ENCODE data around the gene HTR4. TPM values are rescaled to one million over a fixed set of nuclear protein-coding genes. Genes with fewer than 3 reads are reported as not detected.

Gene HTR4
- total RNA-seq, 5 donors from 2014 or later (not counting 1 experiment from before 2014, with no cell fraction given): not detected

GRCh38 chr5:148455185-148455584 lies 199.1 kb downstream of the HTR4 start:
- H3K27ac ChIP-seq (ENCODE audit: low read length): no peak overlapping the region
- Mint-ChIP-seq H3K36me3 (no peaks in the 10 kb centered on the region), H3K27ac (no peak overlapping the region), H3K4me1 (no peaks in the 10 kb centered on the region), H3K4me3 (no peak overlapping the region), H3K27me3 (peaks cover 16 to 17% of the 10 kb centered on the region in 2 donors), H3K9me3 (no peaks in the 10 kb centered on the region)
- ChIA-PET POLR2A (no interaction called here), CTCF (no interaction called here)
- no peak overlapping the region for H3K4me3 ChIP-seq (ENCODE audit: control insufficient read depth in 1 of 2, extremely low read depth in 1 of 2, low read length in 1 of 2)
- no peaks in the 10 kb centered on the region for H3K4me1 ChIP-seq (ENCODE audit: control insufficient read depth in 1 of 2, extremely low read depth in 1 of 2, insufficient read depth in 2 of 2, low read length in 2 of 2)
- DNase-seq (no peak), ATAC-seq (replicated peaks in 1 of 4) (no peak)
- peaks cover 0 to 3% of the 10 kb centered on the region in 2 experiments for H3K27me3 ChIP-seq (replicated peaks in 1 of 2; ENCODE audit: control insufficient read depth in 2 of 2, extremely low read depth in 1 of 2, insufficient read depth in 2 of 2, low read length in 1 of 2)
- 84% methylated on average over 2 of the region's 6 CpGs for WGBS (ENCODE audit: insufficient coverage)
- H3K36me3 ChIP-seq (ENCODE audit: control insufficient read depth in 2 of 2, extremely low read depth in 1 of 2, insufficient read depth in 1 of 2, low read length in 1 of 2): no peaks in the 10 kb centered on the region
- H3K9me3 ChIP-seq: no peaks in the 10 kb centered on the region

- CTCF ChIA-PET: no interaction called here
These were observed 199.8 kb downstream of the HTR4 start for GRCh38 chr5:148454576-148454975.

GRCh38 chr5:148452499-148453193 lies 201.7 kb downstream of the HTR4 start:
- Mint-ChIP-seq H3K4me3 (no peak overlapping the region), H3K4me1 (no peaks in the 10 kb centered on the region), H3K36me3 (no peaks in the 10 kb centered on the region), H3K9me3 (no peaks in the 10 kb centered on the region), H3K27me3 (peaks cover 6 to 7% of the 10 kb centered on the region in 2 donors), H3K27ac (no peak overlapping the region)
- Histone ChIP-seq H3K36me3 (ENCODE audit: control insufficient read depth in 2 of 2, extremely low read depth in 1 of 2, insufficient read depth in 1 of 2, low read length in 1 of 2) (no peaks in the 10 kb centered on the region), H3K4me3 (ENCODE audit: control insufficient read depth in 1 of 2, extremely low read depth in 1 of 2, low read length in 1 of 2) (no peak overlapping the region), H3K9me3 (no peaks in the 10 kb centered on the region), H3K27me3 (replicated peaks in 1 of 2; ENCODE audit: control insufficient read depth in 2 of 2, extremely low read depth in 1 of 2, insufficient read depth in 2 of 2, low read length in 1 of 2) (no peaks in the 10 kb centered on the region), H3K4me1 (ENCODE audit: control insufficient read depth in 1 of 2, extremely low read depth in 1 of 2, insufficient read depth in 2 of 2, low read length in 2 of 2) (no peaks in the 10 kb centered on the region), H3K27ac (ENCODE audit: low read length) (no peak overlapping the region)
- ATAC-seq (replicated peaks in 1 of 4) (no peak), DNase-seq (no peak)
- 89% methylated on average over 5 of the region's 10 CpGs for WGBS (ENCODE audit: insufficient coverage)
- POLR2A ChIA-PET: interaction anchor here in 1 of 2 donors (0.7 kb wide), 1 partner anchor 69 kb away, joined by 3 read pairs; the partner anchor contains the start of gene FBXO38
- CTCF ChIA-PET: interaction anchor here (1.1 kb wide), 2 partner anchors 9 to 18 kb away, joined by 3 to 5 read pairs; no protein-coding TSS in a partner anchor

More at GRCh38 chr5:148454576-148454975, 199.8 kb downstream of the HTR4 start:
- no peaks in the 10 kb centered on the region for H3K36me3 ChIP-seq (ENCODE audit: control insufficient read depth in 2 of 2, extremely low read depth in 1 of 2, insufficient read depth in 1 of 2, low read length in 1 of 2)
- Mint-ChIP-seq H3K36me3 (no peaks in the 10 kb centered on the region), H3K4me1 (no peaks in the 10 kb centered on the region), H3K27ac (no peak overlapping the region), H3K27me3 (peaks cover 12 to 16% of the 10 kb centered on the region in 2 donors), H3K4me3 (no peak overlapping the region), H3K9me3 (no peaks in the 10 kb centered on the region)
- H3K9me3 ChIP-seq: no peaks in the 10 kb centered on the region
- no peak for DNase-seq
- 92% methylated on average over 2 of the region's 5 CpGs for WGBS (ENCODE audit: insufficient coverage)
- H3K27me3 ChIP-seq (replicated peaks in 1 of 2; ENCODE audit: control insufficient read depth in 2 of 2, extremely low read depth in 1 of 2, insufficient read depth in 2 of 2, low read length in 1 of 2): peaks cover 0 to 3% of the 10 kb centered on the region in 2 experiments
- ATAC-seq (replicated peaks in 1 of 4): no peak
- H3K4me1 ChIP-seq (ENCODE audit: control insufficient read depth in 1 of 2, extremely low read depth in 1 of 2, insufficient read depth in 2 of 2, low read length in 2 of 2): no peaks in the 10 kb centered on the region
- no peak overlapping the region for H3K27ac ChIP-seq (ENCODE audit: low read length)
- H3K4me3 ChIP-seq (ENCODE audit: control insufficient read depth in 1 of 2, extremely low read depth in 1 of 2, low read length in 1 of 2): no peak overlapping the region
- POLR2A ChIA-PET: no interaction called here

- Mint-ChIP-seq H3K4me1 (peaks cover 0 to 5% (median 0%) of the 10 kb centered on the region in 3 donors), H3K27ac (no peak overlapping the region), H3K9me3 (no peaks in the 10 kb centered on the region), H3K4me3 (no peak overlapping the region), H3K36me3 (peaks cover 4% of the 10 kb centered on the region), H3K27me3 (no peaks in the 10 kb centered on the region)
- no peak overlapping the region for H3K4me3 ChIP-seq (ENCODE audit: control insufficient read depth in 1 of 2, extremely low read depth in 1 of 2, low read length in 1 of 2)
- H3K9me3 ChIP-seq: no peaks in the 10 kb centered on the region
- H3K27me3 ChIP-seq (replicated peaks in 1 of 2; ENCODE audit: control insufficient read depth in 2 of 2, extremely low read depth in 1 of 2, insufficient read depth in 2 of 2, low read length in 1 of 2): no peaks in the 10 kb centered on the region
- ChIA-PET CTCF (no interaction called here), POLR2A (no interaction called here)
- peaks cover 0 to 14% of the 10 kb centered on the region in 2 donors for H3K36me3 ChIP-seq (ENCODE audit: control insufficient read depth in 2 of 2, extremely low read depth in 1 of 2, insufficient read depth in 1 of 2, low read length in 1 of 2)
- DNase-seq: no peak
- no peak overlapping the region for H3K27ac ChIP-seq (ENCODE audit: low read length)
- ATAC-seq (replicated peaks in 1 of 4): no peak
- 100% methylated on average over 1 of the region's 2 CpGs for WGBS (ENCODE audit: insufficient coverage)
- no peaks in the 10 kb centered on the region for H3K4me1 ChIP-seq (ENCODE audit: control insufficient read depth in 1 of 2, extremely low read depth in 1 of 2, insufficient read depth in 2 of 2, low read length in 2 of 2)
These were observed 207.7 kb downstream of the HTR4 start for GRCh38 chr5:148446611-148447010.

- H3K4me1 Mint-ChIP-seq: peaks cover 0 to 5% (median 0%) of the 10 kb centered on the region in 3 donors
- no peaks in the 10 kb centered on the region for H3K27me3 Mint-ChIP-seq
- Histone ChIP-seq H3K9me3 (no peaks in the 10 kb centered on the region), H3K27ac (ENCODE audit: low read length) (no peak overlapping the region), H3K4me1 (ENCODE audit: control insufficient read depth in 1 of 2, extremely low read depth in 1 of 2, insufficient read depth in 2 of 2, low read length in 2 of 2) (no peaks in the 10 kb centered on the region), H3K4me3 (ENCODE audit: control insufficient read depth in 1 of 2, extremely low read depth in 1 of 2, low read length in 1 of 2) (no peak overlapping the region), H3K36me3 (ENCODE audit: control insufficient read depth in 2 of 2, extremely low read depth in 1 of 2, insufficient read depth in 1 of 2, low read length in 1 of 2) (peaks cover 0 to 21% of the 10 kb centered on the region in 2 donors), H3K27me3 (replicated peaks in 1 of 2; ENCODE audit: control insufficient read depth in 2 of 2, extremely low read depth in 1 of 2, insufficient read depth in 2 of 2, low read length in 1 of 2) (no peaks in the 10 kb centered on the region)
- CTCF ChIA-PET: interaction anchor here in 1 of 2 donors (0.9 to 7.1 kb wide), 2 partner anchors 287 to 557 kb away, joined by 3 to 90 read pairs; no protein-coding TSS in a partner anchor
- POLR2A ChIA-PET: no interaction called here
- H3K36me3 Mint-ChIP-seq: peaks cover 10% of the 10 kb centered on the region
- H3K9me3 Mint-ChIP-seq: no peaks in the 10 kb centered on the region
- no peak overlapping the region for H3K4me3 Mint-ChIP-seq
- DNase-seq: no peak
- WGBS (ENCODE audit: insufficient coverage): no CpG with 5 or more reads among the region's 3 CpGs
- ATAC-seq (replicated peaks in 1 of 4): no peak
- H3K27ac Mint-ChIP-seq: no peak overlapping the region
These were observed 208.7 kb downstream of the HTR4 start for GRCh38 chr5:148445578-148445977.

- H3K36me3 ChIP-seq (ENCODE audit: control insufficient read depth in 2 of 2, extremely low read depth in 1 of 2, insufficient read depth in 1 of 2, low read length in 1 of 2): peaks cover 0 to 37% of the 10 kb centered on the region in 2 donors
- H3K4me3 ChIP-seq (ENCODE audit: control insufficient read depth in 1 of 2, extremely low read depth in 1 of 2, low read length in 1 of 2): no peak overlapping the region
- Mint-ChIP-seq H3K4me1 (peaks cover 0 to 5% (median 0%) of the 10 kb centered on the region in 3 donors), H3K4me3 (no peak overlapping the region), H3K9me3 (no peaks in the 10 kb centered on the region), H3K27me3 (no peaks in the 10 kb centered on the region), H3K27ac (peak overlapping the region; percentile 2 to 55), H3K36me3 (peaks cover 23% of the 10 kb centered on the region)
- DNase-seq (peak in 26 of 35 experiments; percentile 2 to 70 (median 23)), ATAC-seq (replicated peaks in 1 of 4) (peak; percentile 62 to 71 (median 70))
- no peaks in the 10 kb centered on the region for H3K9me3 ChIP-seq
- no CpG with 5 or more reads among the region's 5 CpGs for WGBS (ENCODE audit: insufficient coverage)
- no peaks in the 10 kb centered on the region for H3K27me3 ChIP-seq (replicated peaks in 1 of 2; ENCODE audit: control insufficient read depth in 2 of 2, extremely low read depth in 1 of 2, insufficient read depth in 2 of 2, low read length in 1 of 2)
- POLR2A ChIA-PET: no interaction called here
- CTCF ChIA-PET: interaction anchor here (0.7 to 7.1 kb wide), 7 partner anchors 11 to 671 kb away, joined by 3 to 90 read pairs (median 3); partner anchors contain the start of gene ADRB2 (in 1 of the 2)
- no peak overlapping the region for H3K27ac ChIP-seq (ENCODE audit: low read length)
- no peaks in the 10 kb centered on the region for H3K4me1 ChIP-seq (ENCODE audit: control insufficient read depth in 1 of 2, extremely low read depth in 1 of 2, insufficient read depth in 2 of 2, low read length in 2 of 2)
These were observed 210.3 kb downstream of the HTR4 start for GRCh38 chr5:148443998-148444397.

Measured in T-cell (primary cell).